HepG2 (cell line): ENCODE data around the gene LARP1. TPM values are rescaled to one million over a fixed set of nuclear protein-coding genes. Genes with fewer than 3 reads are reported as not detected.
A peak's percentile ranks its signal among the peaks of the same experiment; 100 is the strongest.

ENCODE experiments used
- BRD4 ChIP-seq: sonication (generic); formaldehyde crosslinking; IDR thresholded peaks from 2 replicates; pipeline ENCODE4 v1.4.0; 2020; ENCODE audit warnings: missing genetic modification reagents
- ESRRA ChIP-seq: sonication (generic); formaldehyde crosslinking; IDR thresholded peaks from 2 replicates; pipeline ENCODE4 v1.5.1; 2020; ENCODE audit warnings: mild to moderate bottlenecking, low read depth, missing genetic modification reagents
- HDAC1 ChIP-seq: sonication (generic); formaldehyde crosslinking; IDR thresholded peaks from 2 replicates; pipeline ENCODE4 v1.5.1; 2020; ENCODE audit warnings: mild to moderate bottlenecking, missing genetic modification reagents
- MTA1 ChIP-seq: sonication (generic); formaldehyde crosslinking; IDR thresholded peaks from 2 replicates; pipeline ENCODE4 v1.4.0; 2020; ENCODE audit warnings: missing genetic modification reagents, mild to moderate bottlenecking, borderline replicate concordance
- NR2F6 ChIP-seq, 2 experiments: IDR thresholded peaks; 2 replicates each; pipeline ENCODE4 v1.6.1; 2016; ENCODE audit warnings: antibody characterized with exemption in 1 of 2, mild to moderate bottlenecking in 1 of 2
- RFX3 ChIP-seq: IDR thresholded peaks from 2 replicates; pipeline ENCODE4 v1.6.1; 2016; ENCODE audit warnings: missing biosample characterization, missing genetic modification reagents
- SMAD9 ChIP-seq: sonication (generic); formaldehyde crosslinking; IDR thresholded peaks from 2 replicates; pipeline ENCODE4 v1.5.1; 2020; ENCODE audit warnings: mild to moderate bottlenecking, missing genetic modification reagents
- SMARCC2 ChIP-seq: fragments of 450-650 bp; IDR thresholded peaks from 2 replicates; pipeline ENCODE4 v1.6.1; 2017; ENCODE audit warnings: antibody characterized with exemption, mild to moderate bottlenecking
- SMYD3 ChIP-seq: sonication (generic); formaldehyde crosslinking; IDR thresholded peaks from 2 replicates; pipeline ENCODE4 v1.8.1; 2023; ENCODE audit warnings: mild to moderate bottlenecking, missing genetic modification reagents
- STAT5B ChIP-seq: sonication (generic); formaldehyde crosslinking; IDR thresholded peaks from 2 replicates; pipeline ENCODE4 v1.4.0; 2020; ENCODE audit warnings: missing genetic modification reagents
- TBP ChIP-seq: sonication (generic); formaldehyde crosslinking; IDR thresholded peaks from 2 replicates; pipeline ENCODE4 v1.5.0; 2020; ENCODE audit warnings: missing genetic modification reagents
- THAP11 ChIP-seq: IDR thresholded peaks from 2 replicates; pipeline ENCODE4 v1.6.1; 2016; ENCODE audit warnings: missing biosample characterization, missing genetic modification reagents
- TOE1 ChIP-seq: sonication (generic); formaldehyde crosslinking; IDR thresholded peaks from 2 replicates; pipeline ENCODE4 v1.4.0; 2020; ENCODE audit warnings: mild to moderate bottlenecking, missing genetic modification reagents
- ZBTB42 ChIP-seq: sonication (generic); formaldehyde crosslinking; IDR thresholded peaks from 2 replicates; pipeline ENCODE4 v1.5.0; 2020; ENCODE audit warnings: mild to moderate bottlenecking, missing genetic modification reagents
- ZNF230 ChIP-seq: sonication (generic); formaldehyde crosslinking; IDR thresholded peaks from 2 replicates; pipeline ENCODE4 v1.4.0; 2020; ENCODE audit warnings: mild to moderate bottlenecking, missing genetic modification reagents
- ZNF567 ChIP-seq: sonication (generic); formaldehyde crosslinking; IDR thresholded peaks from 2 replicates; pipeline ENCODE4 v1.8.1; 2023; ENCODE audit warnings: mild to moderate bottlenecking, missing genetic modification reagents, borderline replicate concordance
- ZNF660 ChIP-seq: sonication (generic); formaldehyde crosslinking; IDR thresholded peaks from 2 replicates; pipeline ENCODE4 v1.5.1; 2020; ENCODE audit warnings: mild to moderate bottlenecking, low read depth, missing genetic modification reagents, borderline replicate concordance
- ZNF713 ChIP-seq: sonication (generic); formaldehyde crosslinking; IDR thresholded peaks from 2 replicates; pipeline ENCODE4 v1.4.0; 2020; ENCODE audit warnings: mild to moderate bottlenecking, missing genetic modification reagents
- ZSCAN25 ChIP-seq: sonication (generic); formaldehyde crosslinking; IDR thresholded peaks from 2 replicates; pipeline ENCODE4 v1.8.0; 2022; ENCODE audit warnings: mild to moderate bottlenecking, missing genetic modification reagents
- polyA plus RNA-seq, 8 experiments: library from polyadenylated mRNA; depleted of rRNA in 3 of 8; stranded (reverse) in 7 of 8; unstranded in 1 of 8; fragments of >200 nt; fragmentation: Illumina TruSeq in 4 of 8; extraction: Trizol in 4 of 8; gene quantifications; 2 replicates each; pipeline versions ENCODE4 v1.2.1 to v1.2.3, GENCODE V29; 2011 to 2016; ENCODE audit warnings: low read depth in 4 of 8, missing spikeins in 1 of 8, mixed read lengths in 1 of 8; ENCODE audit not compliant: insufficient read depth in 1 of 8
- total RNA-seq, 5 experiments: library from RNA; depleted of rRNA; stranded (reverse); fragments of >200 nt; fragmentation: Illumina TruSeq; extraction: Trizol; gene quantifications; 2 replicates each; pipeline ENCODE4 v1.2.3, GENCODE V29; 2016; ENCODE audit warnings: low read depth in 1 of 5
- TF ChIP-seq, protein P1 (sequence below): conservative IDR thresholded peaks from 2 replicates; pipeline ENCODE4 v1.6.1; 2018; ENCODE audit warnings: missing genetic modification reagents
- TF ChIP-seq, protein P2 (sequence below): sonication (generic); formaldehyde crosslinking; IDR thresholded peaks from 2 replicates; pipeline ENCODE4 v1.4.0; 2020; ENCODE audit warnings: missing genetic modification reagents
- TF ChIP-seq, protein P3 (sequence below): sonication (generic); formaldehyde crosslinking; IDR thresholded peaks from 2 replicates; pipeline ENCODE4 v1.4.0; 2020; ENCODE audit warnings: missing genetic modification reagents; ENCODE audit errors: not compliant biosample characterization
- TF ChIP-seq, protein P4 (sequence below): IDR thresholded peaks from 2 replicates; pipeline ENCODE4 v1.6.1; 2016; ENCODE audit warnings: low read depth, missing genetic modification reagents, missing compliant biosample characterization

The LARP1 gene
- total and polyA plus RNA-seq, 2 of the 13 experiments (the other 11 are each of a cell fraction or from before 2014, with no cell fraction given): 45.2 to 61.4 TPM

DNA sequence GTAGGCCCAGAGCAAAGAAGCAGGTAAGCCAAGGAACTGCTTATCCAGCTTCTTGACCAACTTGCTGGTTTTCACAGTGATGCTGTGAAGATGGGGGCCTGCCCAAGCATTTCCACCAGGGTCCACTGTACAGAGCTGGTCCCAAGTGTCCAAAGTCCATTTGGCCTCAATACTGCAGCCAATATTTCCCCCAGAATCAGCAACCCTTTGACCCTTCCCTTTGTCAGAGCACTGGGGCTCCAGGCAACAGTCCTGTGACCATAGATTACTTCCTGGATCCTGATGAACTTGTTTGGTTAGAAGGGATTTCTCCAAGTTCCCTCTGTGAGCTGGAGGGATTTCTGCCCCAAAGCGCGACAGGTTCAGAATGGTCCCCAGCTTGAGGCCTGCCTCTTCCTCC, 68.9 kb downstream of the LARP1 start (continued):
- TF ChIP-seq ZNF230: no peak
- TF ChIP-seq STAT5B (CRISPR knock-in tag): no peak
- no peak for TF ChIP-seq BRD4 (CRISPR knock-in tag)
- TF ChIP-seq, protein P1, sequence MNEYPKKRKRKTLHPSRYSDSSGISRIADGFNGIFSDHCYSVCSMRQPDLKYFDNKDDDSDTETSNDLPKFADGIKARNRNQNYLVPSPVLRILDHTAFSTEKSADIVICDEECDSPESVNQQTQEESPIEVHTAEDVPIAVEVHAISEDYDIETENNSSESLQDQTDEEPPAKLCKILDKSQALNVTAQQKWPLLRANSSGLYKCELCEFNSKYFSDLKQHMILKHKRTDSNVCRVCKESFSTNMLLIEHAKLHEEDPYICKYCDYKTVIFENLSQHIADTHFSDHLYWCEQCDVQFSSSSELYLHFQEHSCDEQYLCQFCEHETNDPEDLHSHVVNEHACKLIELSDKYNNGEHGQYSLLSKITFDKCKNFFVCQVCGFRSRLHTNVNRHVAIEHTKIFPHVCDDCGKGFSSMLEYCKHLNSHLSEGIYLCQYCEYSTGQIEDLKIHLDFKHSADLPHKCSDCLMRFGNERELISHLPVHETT (CRISPR knock-in tag): no peak
- TF ChIP-seq, protein P2, sequence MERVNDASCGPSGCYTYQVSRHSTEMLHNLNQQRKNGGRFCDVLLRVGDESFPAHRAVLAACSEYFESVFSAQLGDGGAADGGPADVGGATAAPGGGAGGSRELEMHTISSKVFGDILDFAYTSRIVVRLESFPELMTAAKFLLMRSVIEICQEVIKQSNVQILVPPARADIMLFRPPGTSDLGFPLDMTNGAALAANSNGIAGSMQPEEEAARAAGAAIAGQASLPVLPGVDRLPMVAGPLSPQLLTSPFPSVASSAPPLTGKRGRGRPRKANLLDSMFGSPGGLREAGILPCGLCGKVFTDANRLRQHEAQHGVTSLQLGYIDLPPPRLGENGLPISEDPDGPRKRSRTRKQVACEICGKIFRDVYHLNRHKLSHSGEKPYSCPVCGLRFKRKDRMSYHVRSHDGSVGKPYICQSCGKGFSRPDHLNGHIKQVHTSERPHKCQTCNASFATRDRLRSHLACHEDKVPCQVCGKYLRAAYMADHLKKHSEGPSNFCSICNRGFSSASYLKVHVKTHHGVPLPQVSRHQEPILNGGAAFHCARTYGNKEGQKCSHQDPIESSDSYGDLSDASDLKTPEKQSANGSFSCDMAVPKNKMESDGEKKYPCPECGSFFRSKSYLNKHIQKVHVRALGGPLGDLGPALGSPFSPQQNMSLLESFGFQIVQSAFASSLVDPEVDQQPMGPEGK (CRISPR knock-in tag): no peak
- no peak for TF ChIP-seq ZNF713 (CRISPR knock-in tag)
- peak; percentile 49; the same call in 1 of the 2 replicates for TF ChIP-seq NR2F6 (IDR thresholded peaks at IDR 0.05)
- TF ChIP-seq NR2F6 (CRISPR knock-in tag; IDR thresholded peaks at IDR 0.05): 0 out of 2 replicates have a peak, but pooled peaks have one; percentile 11
- no peak for TF ChIP-seq ZNF567 (CRISPR knock-in tag)
- no peak for TF ChIP-seq TBP (CRISPR knock-in tag)
- TF ChIP-seq HDAC1 (CRISPR knock-in tag): peak; percentile 34; the same call in 1 of the 2 replicates
- TF ChIP-seq, protein P3, sequence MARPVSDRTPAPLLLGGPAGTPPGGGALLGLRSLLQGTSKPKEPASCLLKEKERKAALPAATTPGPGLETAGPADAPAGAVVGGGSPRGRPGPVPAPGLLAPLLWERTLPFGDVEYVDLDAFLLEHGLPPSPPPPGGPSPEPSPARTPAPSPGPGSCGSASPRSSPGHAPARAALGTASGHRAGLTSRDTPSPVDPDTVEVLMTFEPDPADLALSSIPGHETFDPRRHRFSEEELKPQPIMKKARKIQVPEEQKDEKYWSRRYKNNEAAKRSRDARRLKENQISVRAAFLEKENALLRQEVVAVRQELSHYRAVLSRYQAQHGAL: no peak
- TF ChIP-seq ZSCAN25: no peak
- no peak for TF ChIP-seq THAP11 (CRISPR knock-in tag)
- no peak for TF ChIP-seq SMAD9
- no peak for TF ChIP-seq MTA1 (CRISPR knock-in tag)
- no peak for TF ChIP-seq SMYD3
- no peak for TF ChIP-seq SMARCC2
- TF ChIP-seq ZNF660 (CRISPR knock-in tag): no peak
- TF ChIP-seq ZBTB42 (CRISPR knock-in tag): no peak
- no peak for TF ChIP-seq TOE1 (CRISPR knock-in tag)
- TF ChIP-seq, protein P4, sequence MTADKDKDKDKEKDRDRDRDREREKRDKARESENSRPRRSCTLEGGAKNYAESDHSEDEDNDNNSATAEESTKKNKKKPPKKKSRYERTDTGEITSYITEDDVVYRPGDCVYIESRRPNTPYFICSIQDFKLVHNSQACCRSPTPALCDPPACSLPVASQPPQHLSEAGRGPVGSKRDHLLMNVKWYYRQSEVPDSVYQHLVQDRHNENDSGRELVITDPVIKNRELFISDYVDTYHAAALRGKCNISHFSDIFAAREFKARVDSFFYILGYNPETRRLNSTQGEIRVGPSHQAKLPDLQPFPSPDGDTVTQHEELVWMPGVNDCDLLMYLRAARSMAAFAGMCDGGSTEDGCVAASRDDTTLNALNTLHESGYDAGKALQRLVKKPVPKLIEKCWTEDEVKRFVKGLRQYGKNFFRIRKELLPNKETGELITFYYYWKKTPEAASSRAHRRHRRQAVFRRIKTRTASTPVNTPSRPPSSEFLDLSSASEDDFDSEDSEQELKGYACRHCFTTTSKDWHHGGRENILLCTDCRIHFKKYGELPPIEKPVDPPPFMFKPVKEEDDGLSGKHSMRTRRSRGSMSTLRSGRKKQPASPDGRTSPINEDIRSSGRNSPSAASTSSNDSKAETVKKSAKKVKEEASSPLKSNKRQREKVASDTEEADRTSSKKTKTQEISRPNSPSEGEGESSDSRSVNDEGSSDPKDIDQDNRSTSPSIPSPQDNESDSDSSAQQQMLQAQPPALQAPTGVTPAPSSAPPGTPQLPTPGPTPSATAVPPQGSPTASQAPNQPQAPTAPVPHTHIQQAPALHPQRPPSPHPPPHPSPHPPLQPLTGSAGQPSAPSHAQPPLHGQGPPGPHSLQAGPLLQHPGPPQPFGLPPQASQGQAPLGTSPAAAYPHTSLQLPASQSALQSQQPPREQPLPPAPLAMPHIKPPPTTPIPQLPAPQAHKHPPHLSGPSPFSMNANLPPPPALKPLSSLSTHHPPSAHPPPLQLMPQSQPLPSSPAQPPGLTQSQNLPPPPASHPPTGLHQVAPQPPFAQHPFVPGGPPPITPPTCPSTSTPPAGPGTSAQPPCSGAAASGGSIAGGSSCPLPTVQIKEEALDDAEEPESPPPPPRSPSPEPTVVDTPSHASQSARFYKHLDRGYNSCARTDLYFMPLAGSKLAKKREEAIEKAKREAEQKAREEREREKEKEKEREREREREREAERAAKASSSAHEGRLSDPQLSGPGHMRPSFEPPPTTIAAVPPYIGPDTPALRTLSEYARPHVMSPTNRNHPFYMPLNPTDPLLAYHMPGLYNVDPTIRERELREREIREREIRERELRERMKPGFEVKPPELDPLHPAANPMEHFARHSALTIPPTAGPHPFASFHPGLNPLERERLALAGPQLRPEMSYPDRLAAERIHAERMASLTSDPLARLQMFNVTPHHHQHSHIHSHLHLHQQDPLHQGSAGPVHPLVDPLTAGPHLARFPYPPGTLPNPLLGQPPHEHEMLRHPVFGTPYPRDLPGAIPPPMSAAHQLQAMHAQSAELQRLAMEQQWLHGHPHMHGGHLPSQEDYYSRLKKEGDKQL: no peak
- TF ChIP-seq ESRRA (CRISPR knock-in tag): no peak
- no peak for TF ChIP-seq RFX3 (CRISPR knock-in tag)
